Kidney epithelial cell (primary cell): ENCODE data around the gene S100A4. TPM values are rescaled to one million over a fixed set of nuclear protein-coding genes. Genes with fewer than 3 reads are reported as not detected.

Experiments
- DNase-seq: peaks from one replicate; pipeline ENCODE4 v3.0.0-alpha.2; 2010; ENCODE audit warnings: low read depth
- H3K27me3 ChIP-seq: 2 replicates; pipeline ENCODE4 v1.6.0; 2011; ENCODE audit warnings: low read length; ENCODE audit not compliant: control insufficient read depth, insufficient read depth
- H3K36me3 ChIP-seq: 2 replicates; pipeline ENCODE4 v1.5.1; 2011; ENCODE audit warnings: low read length; ENCODE audit not compliant: control insufficient read depth, insufficient read depth
- H3K4me3 ChIP-seq: 2 replicates; pipeline ENCODE4 v1.5.1; 2011; ENCODE audit warnings: low read depth, mild to moderate bottlenecking, control low read depth, low read length
- CTCF ChIP-seq: IDR thresholded peaks from 2 replicates; pipeline ENCODE4 v1.5.1; 2011; ENCODE audit warnings: mild to moderate bottlenecking, moderate library complexity, low read length, control low read depth, inconsistent platforms; ENCODE audit not compliant: insufficient read depth, poor library complexity, severe bottlenecking
- total RNA-seq: library from RNA; depleted of rRNA; stranded (reverse); fragments of >200 nt; gene quantifications from 2 replicates; pipeline ENCODE4 v1.2.3, GENCODE V29; 2015

Gene S100A4
- total RNA-seq, 1 donor from 2014 or later: 7.1 TPM

DNA sequence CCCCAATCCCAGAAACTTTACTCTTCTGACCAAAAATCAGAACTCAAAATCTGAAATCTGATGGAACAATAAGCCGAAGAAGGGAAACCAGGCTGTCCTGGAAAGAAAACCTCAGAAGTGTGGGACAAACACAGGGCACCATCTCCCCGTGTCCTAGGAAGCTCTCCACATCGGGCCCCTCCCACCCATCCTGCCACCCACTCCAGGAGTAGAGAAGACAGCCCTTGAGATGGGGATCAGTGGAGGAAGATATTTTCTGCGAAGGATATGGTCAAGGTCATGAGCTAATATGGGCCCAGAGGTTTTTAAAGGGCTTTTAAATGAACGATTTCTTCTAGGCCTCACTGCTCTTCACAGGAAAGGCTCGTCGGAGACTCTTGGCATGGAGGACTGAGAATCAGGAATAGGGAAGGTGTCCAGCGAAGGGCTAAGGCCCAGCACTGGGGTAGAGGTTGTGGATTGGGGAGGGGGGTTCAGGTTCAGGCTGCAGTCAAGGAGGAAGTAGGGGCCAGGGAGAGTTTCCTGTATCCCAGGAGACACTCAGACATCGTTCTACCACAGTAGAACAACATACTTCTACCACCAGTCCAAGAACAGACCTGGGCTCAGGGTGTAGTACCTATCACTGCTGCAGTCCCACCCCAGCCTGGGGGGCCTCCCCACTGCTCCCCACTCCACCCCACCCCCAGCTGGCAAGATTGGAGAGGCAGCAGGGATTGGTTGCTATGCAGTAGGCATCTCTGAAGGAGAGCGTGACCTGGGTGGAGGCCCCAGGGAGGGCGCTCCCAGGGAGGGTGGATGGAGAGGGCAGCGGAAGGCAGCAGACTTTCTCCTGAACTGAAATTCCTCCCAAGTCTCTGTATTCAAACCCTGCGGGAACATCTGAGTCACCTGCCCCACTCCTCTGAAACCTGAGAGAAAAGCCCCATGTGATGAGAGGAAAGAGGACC is 3.7 kb downstream of the S100A4 start:
- H3K36me3 ChIP-seq: no peaks in the 10 kb centered on the region
- H3K4me3 ChIP-seq: no peak overlapping the region
- no peaks in the 10 kb centered on the region for H3K27me3 ChIP-seq
- no peak for DNase-seq
- TF ChIP-seq CTCF: no peak

- DNase-seq: peak; percentile 68
- no peak for TF ChIP-seq CTCF
- Histone ChIP-seq H3K4me3 (no peak within 1 kb of the TSS), H3K27me3 (no peaks in the 10 kb centered on the region), H3K36me3 (no peaks in the 10 kb centered on the region)
These were observed 4.9 kb downstream of the S100A4 start, which contains the start of gene S100A5 for GRCh38 chr1:153540394-153541361. Gene S100A5 (minus strand): TSS chr1:153540934. CDS start chr1:153540191, 743 bp downstream.

- DNase-seq: no peak
- no peak for TF ChIP-seq CTCF
- Histone ChIP-seq H3K27me3 (no peaks in the 10 kb centered on the region), H3K36me3 (no peaks in the 10 kb centered on the region), H3K4me3 (no peak overlapping the region)
These were observed 6.1 kb downstream of the S100A4 start for GRCh38 chr1:153539395-153540093.

DNA sequence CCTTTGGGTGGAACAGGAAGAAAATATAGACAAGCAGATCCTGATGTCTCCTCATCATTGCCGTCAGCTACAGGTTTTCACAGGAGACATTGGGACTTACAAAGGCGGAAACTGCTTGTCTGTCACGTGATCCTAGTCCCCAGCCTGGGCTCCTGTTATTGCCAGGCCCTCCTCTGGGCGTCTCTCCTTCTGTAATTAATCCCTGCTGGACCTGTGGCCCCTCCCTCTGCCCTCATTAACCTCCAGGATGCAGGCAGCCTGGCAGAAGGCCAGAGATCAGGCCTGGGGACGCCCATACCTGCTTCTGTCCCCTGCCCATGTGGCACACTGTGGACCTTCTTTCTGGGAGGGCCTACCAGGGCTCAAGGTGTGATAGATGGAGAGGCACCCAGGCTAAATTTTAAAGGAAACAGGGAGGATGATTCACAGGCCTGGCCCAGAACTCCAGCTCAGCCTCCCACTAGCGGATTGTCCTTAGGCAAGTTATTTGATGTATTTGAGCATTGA is 7.2 kb downstream of the S100A4 start:
- Histone ChIP-seq H3K36me3 (no peaks in the 10 kb centered on the region), H3K27me3 (no peaks in the 10 kb centered on the region), H3K4me3 (no peak overlapping the region)
- no peak for DNase-seq
- no peak for TF ChIP-seq CTCF

DNA sequence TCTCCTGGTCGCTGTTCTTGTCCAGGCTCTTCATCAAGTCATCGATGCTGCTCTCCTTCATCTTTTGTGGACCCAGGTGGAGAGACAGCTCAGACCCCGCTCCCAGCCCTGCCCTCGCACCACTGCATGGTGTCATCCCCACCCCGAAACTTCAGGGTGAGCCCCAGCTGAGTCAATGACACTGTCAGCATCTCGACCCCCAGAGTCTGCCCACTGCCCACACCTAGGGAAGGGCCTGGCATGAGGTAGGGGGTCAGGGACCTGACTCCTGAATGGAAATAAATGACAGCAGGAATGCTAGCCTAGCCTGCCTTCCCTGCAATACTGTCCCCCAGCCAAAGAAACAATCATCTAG is 8.3 kb downstream of the S100A4 start:
- Histone ChIP-seq H3K27me3 (no peaks in the 10 kb centered on the region), H3K36me3 (no peaks in the 10 kb centered on the region), H3K4me3 (no peak overlapping the region)
- TF ChIP-seq CTCF: no peak
- DNase-seq: no peak
